Right renal cortex interstitium (tissue), 3 donors: Measurements from ENCODE around the gene RETNLB. TPM values are rescaled to one million over a fixed set of nuclear protein-coding genes. Genes with fewer than 3 reads are reported as not detected.

Source experiments
- DNase-seq, 3 donors: peaks; one replicate each; pipeline ENCODE4 v3.0.0-alpha.2; 2013; ENCODE audit warnings: low read depth in 3 of 3, low spot score in 2 of 3
- polyA plus RNA-seq, 3 donors: library from polyadenylated mRNA; unstranded; fragments of 120-200 nt; gene quantifications; one replicate each; pipeline ENCODE4 v1.2.1, GENCODE V29; 2013; ENCODE audit not compliant: insufficient read length in 3 of 3

The RETNLB gene, protein sequence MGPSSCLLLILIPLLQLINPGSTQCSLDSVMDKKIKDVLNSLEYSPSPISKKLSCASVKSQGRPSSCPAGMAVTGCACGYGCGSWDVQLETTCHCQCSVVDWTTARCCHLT
- not detected for polyA plus RNA-seq

DNA sequence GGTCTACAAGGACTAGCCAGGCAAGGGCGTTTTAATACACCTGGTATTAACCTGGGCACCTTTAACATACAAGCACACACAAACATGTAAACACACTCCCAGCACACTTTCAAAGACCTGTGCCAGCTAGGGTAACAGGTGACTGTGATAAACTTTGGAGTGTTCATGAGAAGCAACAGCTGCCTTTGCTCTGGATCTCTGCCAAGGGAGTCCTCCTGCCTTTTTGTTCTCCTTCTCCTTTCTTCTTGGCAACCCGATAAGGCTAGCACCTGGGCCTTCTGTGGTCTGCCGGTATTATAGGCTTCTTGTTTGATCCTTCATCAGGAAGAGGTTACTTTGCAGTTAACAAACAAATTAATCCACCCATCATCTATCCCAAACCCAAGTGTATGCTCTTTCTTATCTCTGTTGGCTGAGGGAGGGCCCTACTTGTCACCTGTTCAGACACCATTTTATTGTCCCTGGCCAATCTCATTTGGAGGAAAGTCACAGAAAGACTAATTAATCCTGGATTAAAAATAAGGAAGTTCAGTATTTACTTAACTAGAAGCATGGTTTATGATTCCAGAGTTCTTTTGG, at the start of gene RETNLB:
RETNLB (minus strand) TSS at position 7 of the 579 bp plus-strand sequence. CDS start 225 bp downstream, outside the sequence.
- no peak for DNase-seq

DNA sequence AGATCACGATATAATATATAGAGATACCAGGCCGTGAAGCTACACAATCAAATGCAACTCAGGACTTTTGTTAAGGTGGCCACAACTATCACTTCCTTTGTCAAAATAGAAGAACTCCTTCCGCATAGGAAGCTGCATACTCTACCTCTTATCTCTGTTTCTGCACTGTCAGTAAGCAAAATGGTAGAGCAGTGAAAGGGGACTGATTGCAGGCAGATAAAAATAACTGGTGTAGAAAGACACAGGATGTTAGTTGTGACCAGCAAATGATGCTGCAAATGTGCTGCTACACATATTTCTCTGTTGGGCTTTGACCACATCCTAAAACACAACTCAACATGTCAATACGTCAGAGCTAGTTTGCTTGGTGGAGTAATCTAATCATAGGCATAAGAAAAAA, 49.1 kb upstream of the RETNLB start:
- DNase-seq: no peak

DNA sequence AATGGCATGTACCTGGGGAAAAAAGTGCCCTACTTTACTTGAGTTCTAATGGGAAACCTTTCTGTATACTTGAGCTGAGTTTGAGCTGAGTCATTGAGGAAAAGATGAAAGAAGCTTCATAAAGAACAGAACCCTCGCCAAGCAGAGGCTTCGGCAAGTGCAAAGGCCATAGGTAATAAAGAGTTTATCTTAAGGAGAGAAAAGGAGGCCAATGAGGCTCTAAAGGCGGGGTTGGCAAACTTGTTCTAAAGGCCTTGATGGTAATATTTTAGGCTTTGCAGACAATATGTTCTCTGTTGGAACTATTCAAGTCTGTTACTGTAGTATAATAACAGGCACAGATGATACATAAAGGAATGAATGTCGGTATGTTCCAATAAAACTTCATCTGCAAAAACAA, 47.8 kb upstream of the RETNLB start:
- no peak for DNase-seq

DNA sequence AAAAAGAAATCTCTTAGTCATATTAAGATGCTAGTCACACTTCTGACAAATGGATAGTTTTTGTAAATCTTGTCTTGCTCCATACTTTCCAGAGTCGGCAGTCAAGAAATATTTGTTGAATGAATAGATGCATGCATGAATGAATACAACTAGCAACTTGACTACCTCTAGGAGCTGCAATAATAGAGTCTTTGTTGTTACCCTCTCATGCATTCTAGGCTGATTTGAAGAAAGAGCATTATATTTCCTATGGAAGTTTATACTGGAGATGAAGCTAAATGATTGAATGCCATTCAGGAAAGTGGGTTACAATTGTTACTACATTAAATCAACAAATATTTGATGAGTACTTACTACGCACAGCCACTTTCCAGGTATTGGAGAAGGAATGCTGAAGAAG, 47.2 kb upstream of the RETNLB start:
- DNase-seq: no peak

DNA sequence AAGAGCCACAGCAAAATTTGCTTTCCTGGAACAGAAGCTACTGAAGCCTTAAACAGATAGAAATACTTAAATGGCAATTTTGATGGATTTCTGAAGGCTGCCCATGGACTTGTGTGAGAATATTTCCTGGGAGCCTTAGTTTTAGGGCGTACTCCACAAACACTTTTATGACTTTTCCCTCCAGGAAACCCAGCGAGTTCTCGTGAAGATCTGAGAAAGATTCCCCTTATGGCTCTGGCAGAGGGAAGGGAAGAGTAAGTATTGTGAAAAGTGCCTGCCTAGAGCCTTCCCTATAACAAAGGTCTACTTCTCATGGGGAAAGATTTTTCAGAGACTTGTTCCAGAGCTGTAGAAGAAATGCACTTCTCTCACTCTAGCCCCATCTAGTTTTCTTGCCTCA, 34.3 kb upstream of the RETNLB start:
- no peak for DNase-seq

DNA sequence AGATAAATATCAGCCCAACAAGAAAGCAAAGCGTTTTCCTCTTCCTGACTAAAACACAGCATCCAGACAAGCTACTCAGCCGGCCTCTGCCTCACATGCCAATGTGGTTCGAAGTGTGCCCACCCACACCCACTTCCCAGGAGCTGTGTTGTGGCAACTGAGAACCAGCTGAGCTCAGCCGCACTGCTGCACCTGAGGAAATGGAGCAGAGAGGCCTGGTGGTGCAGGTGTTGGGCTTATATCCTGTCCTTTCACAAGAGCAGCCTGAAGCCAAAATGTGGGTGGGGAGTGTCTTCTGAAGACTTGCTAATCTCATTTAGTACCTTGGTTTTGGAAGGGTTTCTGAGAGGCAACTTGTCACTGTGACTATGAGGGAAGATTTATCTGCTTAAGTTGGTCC, 23.0 kb upstream of the RETNLB start:
- no peak for DNase-seq

DNA sequence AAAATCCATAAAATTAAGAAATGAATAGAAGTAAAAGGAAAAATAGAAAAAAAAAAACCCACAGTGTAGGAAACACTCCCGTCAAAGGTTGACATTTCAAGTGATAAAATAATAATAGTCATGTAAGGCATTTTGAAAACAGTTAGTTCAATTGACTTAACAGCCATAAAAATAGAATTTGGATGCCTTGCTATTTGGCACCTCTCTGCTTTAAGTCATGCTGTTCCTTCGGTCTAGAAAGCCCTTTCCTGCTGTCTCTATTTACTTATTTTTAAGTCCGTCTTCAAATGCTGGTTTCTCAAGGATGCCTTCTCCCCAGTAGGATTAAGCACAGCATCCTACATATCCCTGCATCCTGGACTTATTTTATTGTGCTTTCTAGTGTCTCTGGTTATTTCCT, 22.3 kb upstream of the RETNLB start:
- DNase-seq: no peak

DNA sequence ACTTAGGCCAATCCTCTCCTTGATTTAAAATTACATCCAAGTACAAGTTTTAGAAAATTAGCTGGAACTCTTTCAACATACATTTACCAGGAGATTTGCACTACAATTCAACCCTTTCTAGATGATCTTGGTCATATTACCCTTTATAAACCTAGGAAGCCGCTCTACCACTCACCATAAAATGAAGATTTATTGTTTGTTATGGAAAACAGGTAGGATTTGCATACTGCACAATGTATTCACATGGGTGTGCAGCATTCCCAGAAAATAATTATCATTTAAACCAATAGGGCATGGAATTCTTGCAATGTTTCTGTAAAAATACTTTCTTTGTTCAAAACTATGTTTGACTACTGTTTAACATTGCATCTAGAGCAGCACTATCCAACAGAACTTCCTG, 18.4 kb upstream of the RETNLB start:
- DNase-seq: no peak

DNA sequence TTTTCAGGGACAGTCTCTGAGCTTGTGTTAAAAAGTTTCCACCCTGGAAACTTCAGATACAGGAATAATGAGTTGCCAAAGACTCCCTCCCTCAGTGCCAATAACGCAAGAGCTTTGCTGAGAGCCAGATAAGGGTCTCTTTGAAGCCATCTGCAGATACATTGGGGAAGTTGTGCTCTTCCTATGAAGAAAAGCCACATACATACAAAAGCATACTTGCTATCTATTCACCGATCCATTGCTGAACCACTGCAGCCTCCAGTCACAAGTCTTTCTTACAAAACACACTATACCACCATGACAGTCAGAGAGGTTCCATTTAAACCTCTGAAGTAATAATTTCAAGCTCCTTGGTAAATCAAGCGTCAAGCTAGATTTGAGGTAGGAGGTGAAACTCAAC, 10.0 kb upstream of the RETNLB start:
- DNase-seq: no peak

DNA sequence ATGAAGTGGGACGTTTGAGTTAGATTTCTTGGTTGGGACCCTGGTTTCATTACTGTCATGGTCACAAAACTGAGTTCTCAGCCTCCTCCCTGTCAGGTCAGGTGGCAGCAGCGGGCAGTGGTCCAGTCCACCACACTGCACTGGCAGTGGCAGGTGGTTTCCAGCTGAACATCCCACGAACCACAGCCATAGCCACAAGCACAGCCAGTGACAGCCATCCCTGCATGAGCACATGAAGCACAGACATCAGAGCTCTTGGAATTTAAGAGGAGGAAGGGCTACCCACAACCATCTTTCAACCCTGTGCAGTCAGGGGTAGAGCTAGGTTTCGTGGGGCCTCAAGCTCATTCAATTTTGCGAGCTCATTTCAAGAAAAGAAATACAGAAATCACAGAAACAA, 1.5 kb downstream of the RETNLB start:
- no peak for DNase-seq

DNA sequence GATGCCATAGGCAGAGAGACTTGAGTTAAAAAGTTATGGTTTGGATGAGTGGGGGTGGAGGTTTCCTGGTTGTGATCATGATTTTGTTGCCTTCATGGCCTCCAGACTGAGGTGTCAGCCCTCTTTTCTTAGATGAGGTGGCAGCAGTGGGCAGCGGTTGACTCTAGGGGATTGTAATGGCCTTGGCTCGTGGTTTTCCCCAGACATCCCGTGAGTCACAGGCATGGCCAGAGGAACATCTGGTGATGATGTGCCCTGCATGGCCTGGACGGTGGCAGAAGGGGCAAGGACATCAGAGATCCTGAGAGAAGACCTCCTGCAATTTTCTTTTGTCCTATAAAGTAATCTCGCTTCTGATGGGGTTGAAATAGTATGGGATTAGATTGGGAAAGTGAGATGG, 12.4 kb downstream of the RETNLB start:
- no peak for DNase-seq

DNA sequence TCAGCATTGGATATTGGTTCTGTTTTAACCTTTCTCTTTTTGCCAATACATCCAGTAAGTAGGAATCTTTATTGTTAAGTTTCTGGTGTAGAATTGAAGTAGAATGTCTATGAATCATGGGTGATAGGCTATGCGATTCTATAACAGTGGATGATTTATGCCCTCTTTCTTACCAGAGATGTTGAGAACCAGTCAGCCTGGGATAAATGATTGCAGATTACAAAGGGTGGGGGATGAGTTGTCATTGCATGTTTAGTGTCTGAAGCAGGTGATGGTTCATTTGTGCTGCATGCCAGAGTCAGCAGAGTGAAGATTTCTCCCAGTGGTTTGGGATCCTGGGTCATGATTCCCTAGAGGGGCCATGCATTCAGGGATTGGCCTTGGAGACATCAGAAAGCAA, 14.3 kb downstream of the RETNLB start:
- DNase-seq: no peak

DNA sequence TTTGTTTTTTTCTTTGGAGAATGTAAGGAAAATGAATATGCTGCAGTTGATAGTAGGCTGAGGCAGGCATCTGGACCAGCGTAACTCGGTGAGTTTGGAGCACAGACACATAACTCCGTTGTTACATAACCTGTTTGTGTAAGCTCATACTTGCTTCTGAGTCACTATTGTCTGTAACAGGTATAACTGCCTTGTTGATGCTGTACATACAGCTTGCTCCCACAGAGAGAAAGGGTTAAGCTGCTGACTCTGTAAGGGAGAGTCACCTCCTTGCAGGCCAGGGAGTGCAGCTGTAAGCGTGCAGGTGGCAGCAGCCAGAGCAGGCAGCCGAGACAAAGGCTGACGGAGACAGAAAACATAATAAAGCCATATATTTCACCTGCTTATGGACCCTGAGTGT, 20.4 kb downstream of the RETNLB start:
- DNase-seq: no peak

DNA sequence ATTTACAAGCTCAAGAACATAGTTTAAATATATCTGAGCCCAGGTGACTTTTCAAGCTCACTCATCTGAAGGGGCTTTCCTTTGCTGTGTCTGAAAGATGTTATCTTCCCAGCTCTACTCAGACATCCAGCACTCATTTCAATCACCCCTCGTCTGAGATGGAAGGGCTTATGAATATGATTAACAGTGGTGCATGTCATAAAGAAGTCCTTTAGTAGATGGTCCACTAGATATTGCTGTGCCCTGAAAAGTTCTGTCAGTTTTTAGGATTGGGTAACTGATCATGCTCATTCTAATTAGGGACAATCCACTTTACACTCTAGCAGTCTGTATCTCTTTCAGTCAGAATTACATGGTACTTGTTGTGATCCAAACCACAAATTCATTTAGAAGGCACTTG, 28.3 kb downstream of the RETNLB start:
- no peak for DNase-seq

DNA sequence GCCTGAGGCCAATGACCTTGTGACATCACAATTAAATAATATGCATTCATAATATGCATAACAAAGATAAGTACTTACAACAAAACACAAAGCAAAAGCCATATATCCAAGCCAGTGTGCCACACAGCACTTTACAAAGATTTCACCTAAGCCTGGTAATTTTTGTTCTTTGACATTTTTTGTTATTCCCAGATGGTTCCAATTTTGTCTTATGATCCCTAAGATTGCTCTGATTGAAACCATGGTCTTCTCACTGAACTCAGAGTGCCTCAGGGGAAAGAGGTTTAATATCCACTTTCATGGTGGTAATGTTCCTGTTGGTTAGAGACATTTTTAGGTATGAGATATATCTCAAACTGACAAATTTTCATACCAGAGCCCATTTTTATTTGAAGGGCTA, 29.1 kb downstream of the RETNLB start:
- no peak for DNase-seq

DNA sequence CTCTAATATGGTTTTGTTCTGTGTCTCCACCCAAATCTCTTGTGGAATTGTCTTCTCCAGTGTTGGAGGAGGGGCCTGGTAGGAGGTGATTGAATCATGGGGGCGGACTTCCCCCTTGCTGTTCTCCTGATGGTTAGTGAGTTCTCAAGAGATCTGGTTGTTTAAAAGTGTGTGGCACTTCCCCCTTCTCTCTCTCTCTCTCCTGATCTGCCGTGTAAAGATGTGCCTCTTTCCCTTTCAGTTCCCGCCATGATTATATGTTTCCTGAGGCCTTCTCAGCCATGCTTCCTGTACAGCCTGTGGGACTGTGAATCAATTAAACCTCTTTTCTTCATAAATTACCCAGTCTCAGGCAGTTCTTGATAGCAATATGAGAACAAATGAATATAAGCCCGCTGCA, 33.1 kb downstream of the RETNLB start:
- DNase-seq: no peak

DNA sequence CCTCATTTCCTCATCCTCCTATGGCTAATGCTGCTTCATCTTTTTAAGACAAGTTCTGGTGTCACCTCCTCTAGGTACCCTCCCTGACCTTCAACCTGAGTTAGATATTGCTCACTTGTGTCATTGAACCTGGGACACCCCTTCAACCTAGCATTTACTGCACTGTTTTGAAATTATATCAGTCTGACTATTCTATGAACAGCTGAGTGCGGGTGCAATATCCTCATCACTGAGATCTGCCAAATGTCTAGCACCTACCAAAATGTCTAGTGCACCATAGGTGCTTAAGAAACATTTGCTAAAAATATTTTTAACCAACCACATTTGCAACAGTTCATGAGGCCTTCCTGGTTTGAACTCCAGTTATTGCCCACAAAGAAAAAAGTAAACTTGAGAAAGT, 34.5 kb downstream of the RETNLB start:
- no peak for DNase-seq

DNA sequence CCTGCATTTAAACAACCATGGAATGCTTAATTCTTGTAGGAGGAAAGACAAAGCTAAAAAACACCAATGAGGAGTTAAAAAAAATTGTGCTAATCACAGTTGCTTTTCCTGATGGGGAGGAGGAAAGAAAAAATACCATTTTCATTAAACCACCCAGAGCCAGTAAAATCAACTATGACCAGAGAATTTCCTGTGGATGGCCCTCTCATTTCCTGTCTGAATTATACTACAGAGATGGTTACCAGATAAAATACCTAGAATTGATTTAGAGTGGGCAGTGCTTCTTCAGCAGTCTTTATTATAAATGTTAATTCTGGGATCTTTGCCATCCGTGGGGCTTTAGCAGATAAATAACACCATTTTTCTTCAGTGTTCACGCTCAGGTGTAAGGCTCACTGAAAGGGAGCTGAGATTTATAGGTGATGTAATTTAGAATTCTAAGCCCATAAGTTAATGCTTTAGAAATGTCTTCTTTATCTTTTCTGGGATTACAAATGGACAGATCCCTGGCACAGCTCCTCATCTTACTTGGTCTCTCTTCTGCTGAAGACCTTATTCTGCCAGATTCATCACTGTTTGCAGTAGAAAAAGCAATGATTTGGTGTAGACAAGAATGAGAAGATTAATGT, 37.9 kb downstream of the RETNLB start:
- no peak for DNase-seq

DNA sequence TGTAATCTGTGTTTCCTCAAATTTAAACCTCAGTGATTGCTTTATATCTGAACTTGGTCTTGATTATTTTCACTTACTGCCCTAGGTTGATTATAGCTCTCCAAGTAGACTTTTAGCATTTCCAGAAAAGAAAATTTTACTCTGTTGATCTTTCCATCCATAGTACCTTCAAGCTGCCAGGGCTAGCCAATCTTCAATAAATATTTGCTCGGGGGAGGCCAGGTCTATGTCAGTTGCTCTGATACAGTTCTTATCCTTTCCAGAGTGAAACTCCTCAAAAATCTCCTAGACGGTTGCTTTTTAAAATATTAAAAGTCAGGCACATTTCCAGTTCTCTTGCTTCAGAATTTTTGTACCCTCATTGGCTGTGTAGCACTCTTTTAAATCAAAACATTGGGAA, 38.8 kb downstream of the RETNLB start:
- DNase-seq: no peak

DNA sequence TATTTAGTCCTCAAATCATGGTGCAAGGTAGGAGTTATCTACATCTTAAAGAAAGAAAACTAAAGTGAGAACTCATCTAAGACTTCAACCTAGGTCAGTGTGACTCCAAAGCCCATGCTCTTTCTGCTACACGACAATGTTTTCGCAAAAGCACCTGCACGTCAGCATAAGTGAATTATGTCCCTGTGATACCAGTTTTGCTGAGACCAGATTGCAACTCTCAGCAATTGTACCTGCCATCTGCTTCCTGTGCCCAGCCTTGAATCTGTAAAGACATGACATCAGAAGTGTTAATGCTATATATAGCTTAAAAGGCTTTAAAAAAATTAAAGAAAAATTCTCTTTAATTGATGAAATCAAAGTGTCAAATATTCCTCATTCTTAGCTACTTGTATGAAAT, 43.4 kb downstream of the RETNLB start:
- no peak for DNase-seq

DNA sequence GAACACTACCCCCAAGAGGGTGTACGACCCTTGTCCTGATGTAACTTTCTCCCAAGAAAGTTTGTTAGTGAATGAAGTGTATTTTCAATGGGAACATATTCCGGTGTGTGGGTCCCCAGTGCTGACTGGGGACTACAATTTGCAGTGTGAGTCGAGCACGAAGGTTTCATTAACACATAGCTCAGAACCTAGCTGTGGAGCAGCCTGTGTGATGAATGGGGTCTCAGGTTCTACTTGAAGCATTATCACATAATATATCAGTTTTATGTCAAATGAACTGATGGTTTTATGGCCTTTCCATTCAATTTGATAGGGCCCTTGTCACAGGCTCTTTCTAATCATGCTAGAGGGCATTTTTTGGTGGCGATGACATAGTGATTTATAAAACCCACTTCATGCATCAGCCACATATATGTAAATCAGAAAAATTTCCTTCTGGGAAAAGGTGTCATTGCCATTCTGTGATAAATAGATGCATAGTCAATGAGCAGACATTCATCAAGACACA, 44.1 kb downstream of the RETNLB start:
- no peak for DNase-seq
